ENCODE results near the gene ZNF687.
"Not testable (repeated sequence)": the region's sequence is repeated elsewhere in the genome, so short reads cannot be mapped to it uniquely, and the experiment has no call there.

The ZNF687 gene, protein sequence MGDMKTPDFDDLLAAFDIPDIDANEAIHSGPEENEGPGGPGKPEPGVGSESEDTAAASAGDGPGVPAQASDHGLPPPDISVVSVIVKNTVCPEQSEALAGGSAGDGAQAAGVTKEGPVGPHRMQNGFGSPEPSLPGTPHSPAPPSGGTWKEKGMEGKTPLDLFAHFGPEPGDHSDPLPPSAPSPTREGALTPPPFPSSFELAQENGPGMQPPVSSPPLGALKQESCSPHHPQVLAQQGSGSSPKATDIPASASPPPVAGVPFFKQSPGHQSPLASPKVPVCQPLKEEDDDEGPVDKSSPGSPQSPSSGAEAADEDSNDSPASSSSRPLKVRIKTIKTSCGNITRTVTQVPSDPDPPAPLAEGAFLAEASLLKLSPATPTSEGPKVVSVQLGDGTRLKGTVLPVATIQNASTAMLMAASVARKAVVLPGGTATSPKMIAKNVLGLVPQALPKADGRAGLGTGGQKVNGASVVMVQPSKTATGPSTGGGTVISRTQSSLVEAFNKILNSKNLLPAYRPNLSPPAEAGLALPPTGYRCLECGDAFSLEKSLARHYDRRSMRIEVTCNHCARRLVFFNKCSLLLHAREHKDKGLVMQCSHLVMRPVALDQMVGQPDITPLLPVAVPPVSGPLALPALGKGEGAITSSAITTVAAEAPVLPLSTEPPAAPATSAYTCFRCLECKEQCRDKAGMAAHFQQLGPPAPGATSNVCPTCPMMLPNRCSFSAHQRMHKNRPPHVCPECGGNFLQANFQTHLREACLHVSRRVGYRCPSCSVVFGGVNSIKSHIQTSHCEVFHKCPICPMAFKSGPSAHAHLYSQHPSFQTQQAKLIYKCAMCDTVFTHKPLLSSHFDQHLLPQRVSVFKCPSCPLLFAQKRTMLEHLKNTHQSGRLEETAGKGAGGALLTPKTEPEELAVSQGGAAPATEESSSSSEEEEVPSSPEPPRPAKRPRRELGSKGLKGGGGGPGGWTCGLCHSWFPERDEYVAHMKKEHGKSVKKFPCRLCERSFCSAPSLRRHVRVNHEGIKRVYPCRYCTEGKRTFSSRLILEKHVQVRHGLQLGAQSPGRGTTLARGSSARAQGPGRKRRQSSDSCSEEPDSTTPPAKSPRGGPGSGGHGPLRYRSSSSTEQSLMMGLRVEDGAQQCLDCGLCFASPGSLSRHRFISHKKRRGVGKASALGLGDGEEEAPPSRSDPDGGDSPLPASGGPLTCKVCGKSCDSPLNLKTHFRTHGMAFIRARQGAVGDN

DNA sequence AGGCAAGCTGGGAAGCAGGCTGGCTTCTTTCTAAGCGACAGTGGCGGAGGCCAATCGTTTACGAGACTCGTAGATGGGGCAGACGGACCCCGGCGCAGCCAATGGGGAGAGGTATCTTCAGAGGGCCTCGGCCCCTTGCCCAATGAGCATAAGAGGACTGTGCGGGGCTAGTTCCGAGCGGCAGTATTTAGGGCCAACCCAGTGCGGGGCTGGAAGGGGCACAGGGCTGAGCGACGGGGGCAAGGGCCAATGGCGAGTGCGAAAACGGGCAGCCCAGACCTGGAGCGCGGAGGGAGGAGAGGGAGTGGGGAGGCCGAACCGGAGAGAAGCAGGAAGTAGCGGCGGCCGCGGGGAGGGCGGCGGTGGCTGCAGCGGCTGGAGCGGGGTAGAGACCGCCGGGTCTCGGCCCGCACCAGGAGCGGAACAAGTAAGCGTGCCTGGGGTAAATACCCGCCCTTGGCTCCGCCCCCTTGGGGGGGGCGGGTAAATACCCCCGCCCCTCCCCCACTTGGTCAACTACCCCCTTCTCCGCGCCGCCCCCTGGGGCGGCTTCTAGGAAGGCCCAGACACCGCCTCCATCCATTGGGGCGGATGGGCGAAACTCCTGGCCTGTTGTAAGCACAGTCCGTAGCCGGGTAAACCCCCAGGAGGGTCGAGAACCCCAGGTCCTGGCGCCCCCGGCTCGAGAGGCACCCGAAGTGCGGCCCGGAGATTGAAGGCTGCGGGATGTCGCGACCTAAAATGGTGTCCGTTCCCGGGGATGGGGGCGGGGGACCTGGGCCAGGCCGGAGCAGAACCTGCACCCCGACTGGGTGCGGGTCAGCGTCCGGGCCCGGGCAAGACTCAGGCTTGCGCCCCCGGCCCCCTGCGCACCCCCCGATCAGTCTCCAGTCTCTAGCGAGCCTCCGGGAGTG lies at the start of gene ZNF687:
Gene ZNF687, plus strand, starts transcription at position 331 of the 914 bp plus-strand sequence. CDS start 3,993 bp downstream, outside the sequence.
- DNase-seq = peak; percentile 100

DNA sequence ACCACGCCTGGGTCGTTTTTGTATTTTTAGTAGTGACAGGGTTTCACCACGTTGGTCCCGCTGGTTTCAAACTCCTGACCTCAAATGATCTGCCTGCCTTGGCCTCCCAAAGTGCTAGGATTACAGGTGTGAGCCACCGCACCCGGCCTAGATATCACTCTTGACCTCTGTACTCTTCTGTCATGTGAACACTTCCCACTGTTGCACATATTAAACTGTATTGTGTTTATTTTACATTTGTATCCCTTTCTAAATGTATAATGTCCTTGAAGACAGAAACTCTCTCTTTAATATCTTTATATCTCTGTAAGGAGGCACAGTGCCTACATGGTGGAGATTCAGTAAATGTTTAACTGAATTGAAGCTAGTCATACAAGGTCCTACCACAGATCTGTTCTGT lies 46.9 kb upstream of the ZNF687 start:
- no peak for DNase-seq

DNA sequence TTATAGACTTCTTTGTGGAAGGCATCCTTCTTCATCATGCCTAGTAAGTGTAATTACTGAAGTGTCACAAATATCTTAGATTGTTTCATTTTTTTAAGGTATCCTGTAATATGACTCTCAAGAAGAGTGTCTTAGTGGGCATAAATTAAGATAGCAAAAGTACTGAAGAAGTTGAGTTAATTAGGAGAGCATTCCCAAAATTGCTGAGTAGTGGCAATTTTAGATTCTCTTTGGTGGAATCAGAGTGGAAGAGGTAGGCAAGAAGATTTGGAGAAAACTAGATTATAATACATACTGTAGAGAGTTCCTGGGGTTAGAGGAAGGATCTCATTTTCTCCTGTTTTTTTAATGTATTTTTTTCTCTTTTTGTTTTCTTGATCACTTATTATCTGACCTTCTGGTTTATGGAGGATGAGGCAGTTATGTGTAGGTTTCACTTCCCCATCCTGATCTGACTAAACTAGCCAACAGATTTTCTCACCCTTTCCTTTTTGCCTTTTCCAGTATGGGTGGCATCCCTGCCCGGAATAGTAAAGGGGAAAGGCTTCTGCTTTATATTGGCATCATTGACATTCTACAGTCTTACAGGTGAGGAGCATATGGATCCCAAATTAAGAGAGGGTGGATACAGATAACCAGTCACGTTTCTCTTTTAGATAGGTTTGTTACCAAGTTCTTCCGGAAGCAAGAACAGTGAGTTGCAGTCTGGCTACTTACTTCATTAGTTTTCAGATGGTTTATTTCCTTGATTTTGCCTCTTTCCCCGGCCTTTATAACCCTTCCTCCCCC lies 44.2 kb upstream of the ZNF687 start:
- DNase-seq = no peak

DNA sequence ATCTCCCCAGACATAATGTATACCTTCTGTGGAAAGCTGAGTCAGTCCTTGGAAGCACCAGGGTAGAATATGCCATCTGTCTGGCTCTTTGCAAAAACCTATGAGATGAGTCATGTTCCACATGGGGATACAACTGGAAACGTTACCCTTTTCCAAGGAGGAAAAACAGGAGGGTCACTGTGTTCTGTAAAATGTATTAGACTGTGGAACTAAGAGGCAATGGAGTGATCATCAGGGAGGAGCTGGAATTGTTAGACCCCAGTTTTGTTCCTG lies 43.7 kb upstream of the ZNF687 start:
- DNase-seq = peak; percentile 17

DNA sequence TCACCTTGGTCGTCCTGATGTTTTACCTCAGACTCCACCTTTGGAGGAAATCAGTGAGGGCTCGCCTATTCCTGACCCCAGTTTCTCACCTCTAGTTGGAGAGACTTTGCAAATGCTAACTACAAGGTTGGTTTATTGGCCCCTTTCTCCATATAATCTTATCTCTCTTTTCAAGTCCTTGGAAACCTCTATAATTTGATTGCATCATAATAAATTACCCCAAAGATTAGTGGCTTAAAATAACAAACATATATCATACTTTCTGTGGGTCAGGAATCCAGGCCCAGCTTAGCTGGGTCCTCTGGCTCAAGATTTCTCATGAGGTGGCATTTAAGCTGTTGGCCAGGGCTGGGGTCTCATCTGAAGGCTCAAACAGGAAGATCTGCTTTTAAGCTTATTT lies 39.7 kb upstream of the ZNF687 start:
- no peak for DNase-seq

DNA sequence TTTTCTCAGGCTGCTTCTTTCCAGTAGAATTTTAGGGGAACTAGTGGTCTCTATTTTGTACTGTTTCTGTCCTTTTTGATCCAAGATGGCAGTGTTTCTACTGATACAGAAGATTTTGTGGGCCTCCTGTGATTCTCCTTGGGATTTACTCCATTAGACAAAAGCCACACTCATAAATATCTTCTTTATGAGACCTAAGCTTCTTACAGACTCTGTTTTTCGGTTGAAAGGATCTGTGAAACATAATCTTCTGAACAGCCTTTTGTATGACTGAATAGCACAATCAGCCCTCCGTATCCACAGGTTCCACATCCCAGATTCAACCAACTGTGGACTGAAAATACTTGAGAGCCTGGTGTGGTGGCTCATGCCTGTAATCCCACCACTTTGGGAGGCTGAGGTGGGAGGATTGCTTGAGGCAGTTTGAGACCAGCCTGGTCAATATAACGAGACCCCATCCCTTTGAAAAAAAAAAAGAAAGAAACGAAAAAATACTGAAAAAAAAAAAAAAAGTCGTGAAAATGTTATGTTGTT lies 38.3 kb upstream of the ZNF687 start:
- DNase-seq = peak; percentile 64

DNA sequence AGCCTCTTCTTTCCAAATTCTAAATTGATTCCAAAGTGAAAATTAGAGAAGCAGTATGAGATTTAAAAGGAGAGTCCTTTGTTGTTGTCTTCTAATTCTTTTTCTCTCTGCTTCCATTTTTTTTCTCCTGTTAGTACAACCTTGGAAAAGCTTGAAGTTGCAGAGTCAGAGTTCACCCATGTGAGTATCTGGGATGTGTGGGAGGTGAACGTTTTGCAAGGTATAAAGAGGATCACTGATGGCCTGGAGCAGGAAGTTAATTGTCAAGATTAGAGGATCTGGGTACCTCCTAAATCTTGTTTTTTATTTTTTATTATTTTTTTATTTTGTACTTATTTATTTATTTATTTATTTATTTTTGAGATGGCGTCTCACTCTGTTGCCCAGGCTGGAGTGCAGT lies 35.3 kb upstream of the ZNF687 start:
- DNase-seq = no peak

DNA sequence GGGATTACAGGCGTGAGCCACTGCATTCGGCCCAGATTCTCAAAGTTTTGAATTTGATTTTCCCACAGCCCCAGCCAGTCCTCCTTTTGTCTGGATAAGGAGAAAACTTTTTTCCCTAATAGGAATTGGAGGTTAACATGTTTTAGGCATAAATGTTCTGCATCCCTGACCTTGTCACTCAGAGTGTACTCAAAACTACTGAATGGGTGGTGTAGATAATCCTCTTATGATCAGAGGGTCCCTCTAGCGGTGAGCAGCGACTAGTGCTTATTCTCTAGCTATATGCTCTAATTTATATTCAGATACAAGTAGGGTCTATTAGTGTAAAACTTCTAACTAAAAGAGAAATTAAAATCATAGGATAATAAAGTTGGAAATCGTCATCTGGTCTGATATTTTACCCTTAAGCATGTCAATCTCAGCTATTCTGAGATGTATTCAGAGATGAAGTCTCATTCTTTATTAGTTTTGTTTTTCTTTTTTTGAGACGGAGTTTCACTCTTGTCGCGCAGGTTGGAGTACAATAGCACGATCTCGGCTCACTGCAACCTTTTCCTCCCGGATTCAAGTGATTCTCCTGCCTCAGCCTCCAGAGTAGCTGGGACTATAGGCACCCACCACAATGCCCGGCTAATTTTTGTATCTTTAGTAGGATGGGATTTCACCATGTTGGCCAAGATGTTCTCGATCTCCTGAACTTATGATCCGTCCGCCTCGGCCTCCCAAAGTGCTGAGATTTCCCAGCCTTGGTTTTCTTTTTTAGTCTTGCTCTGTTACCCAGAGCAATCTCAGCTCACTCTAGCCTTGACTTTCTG lies 30.2 kb upstream of the ZNF687 start:
- DNase-seq = peak; percentile 95

DNA sequence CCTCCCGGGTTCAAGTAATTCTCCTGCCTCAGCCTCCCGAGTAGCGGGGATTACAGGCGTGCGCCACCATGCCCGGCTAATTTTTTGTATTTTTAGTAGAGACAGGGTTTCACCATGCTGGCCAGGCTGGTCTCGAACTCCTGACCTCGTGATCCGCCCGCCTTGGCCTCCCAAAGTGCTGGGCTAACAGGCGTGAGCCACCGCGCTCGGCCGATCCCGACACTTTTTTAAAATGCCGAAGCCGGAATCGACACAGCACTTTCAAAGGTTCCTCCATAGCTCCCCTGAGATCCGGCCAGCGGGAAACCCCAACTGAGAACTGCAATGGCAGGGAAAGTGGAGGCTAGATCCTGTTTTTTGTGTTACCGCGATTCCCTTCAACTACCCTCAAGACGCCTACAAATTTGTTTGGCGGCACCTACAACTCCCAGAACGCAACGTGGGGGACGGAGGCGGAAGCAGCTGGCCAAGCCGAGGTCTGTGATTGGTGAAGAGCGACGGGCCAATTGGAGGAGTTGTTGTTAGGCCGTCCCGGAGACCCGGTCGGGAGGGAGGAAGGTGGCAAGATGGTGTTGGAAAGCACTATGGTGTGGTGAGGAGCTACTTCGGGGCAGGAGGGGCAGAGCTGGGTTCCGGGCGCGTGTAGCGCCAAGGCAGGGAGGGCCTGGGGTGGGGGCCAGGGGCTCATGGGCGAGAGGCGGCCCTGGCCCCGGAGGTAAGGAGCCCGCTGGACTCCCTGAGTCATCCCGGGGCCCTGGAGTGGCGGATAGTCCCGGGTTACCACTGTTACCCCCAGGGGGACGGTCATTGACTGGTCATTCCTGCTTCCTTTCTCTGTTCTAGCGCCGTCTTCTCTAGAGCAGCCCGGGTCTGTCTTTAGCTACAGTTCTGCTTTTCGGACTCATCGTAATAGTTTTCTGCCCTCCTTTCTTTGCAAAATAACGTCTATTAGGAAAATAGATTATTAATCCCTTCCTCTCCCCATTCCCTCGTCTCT lies 27.6 kb upstream of the ZNF687 start, which contains the start of gene PSMD4:
Gene PSMD4, plus strand, starts transcription at position 518 of the 997 bp plus-strand sequence. Its CDS starts 49 bp downstream, at position 567.
- peak; percentile 99 for DNase-seq

DNA sequence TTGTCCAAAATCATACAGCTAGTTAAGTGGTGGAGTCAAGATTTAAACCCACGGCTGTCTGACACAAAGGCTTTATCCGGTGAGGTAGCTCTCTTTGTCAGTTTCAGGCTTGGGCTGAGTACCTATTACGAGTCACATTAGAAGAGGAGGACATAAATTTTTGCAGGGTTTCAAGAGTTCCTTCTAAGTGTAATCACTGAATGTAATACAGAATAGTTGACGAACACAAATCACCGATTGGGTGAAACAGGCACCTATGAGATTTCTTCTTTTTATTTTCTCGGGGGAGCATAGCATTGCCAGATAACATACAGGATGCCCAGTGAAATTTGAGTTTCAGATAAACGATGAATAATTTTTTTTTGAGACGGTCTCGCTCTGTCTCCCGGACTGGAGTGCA lies 26.7 kb upstream of the ZNF687 start:
- DNase-seq = no peak

DNA sequence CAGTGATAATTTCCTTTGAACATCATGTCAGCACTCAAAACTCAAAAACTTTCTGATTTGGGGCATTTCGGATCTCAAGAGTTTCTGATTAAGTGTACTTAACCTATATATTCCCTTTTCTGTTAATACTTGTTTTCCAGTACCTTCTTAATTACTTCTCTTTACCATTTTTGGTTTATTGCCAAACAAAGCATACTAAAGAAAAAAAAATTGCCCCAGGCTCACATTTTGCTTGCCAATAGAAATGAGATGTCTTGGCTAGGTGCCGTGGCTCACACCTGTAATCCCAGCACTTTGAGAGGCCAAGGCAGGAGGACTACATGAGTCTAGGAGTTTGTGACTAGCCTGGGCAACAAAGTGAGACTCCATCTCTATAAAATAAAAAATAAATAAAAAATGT lies 22.7 kb upstream of the ZNF687 start:
- DNase-seq = no peak

DNA sequence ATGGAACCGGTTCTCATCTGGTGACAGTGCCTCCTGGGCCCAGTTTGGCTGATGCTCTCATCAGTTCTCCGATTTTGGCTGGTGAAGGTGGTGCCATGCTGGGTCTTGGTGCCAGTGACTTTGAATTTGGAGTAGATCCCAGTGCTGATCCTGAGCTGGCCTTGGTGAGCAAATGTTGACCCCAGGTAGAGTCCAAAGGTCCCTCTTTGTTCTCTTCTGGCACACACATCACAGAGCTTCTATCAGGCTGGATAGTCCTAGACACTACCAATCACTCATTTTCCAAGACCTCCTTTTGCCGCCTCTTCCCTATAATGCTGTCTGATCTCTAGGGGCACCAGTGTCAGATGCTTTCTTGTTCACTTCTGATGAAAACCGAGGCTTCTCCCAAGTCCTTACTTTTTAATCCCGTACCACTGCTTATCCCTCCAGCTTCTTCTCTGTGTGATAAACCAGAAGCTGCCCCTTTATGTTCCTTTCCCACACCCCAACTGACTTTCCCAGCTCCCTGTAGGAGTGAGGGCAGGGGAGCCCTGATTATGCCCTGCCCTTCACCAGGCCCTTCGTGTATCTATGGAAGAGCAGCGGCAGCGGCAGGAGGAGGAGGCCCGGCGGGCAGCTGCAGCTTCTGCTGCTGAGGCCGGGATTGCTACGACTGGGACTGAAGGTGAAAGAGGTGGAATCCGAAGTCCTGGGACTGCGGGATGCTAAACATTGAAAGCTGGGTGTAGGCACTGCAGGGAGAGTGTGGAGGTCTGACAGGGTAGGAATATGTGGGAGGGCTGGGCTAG lies 16.5 kb upstream of the ZNF687 start:
- DNase-seq = no peak

DNA sequence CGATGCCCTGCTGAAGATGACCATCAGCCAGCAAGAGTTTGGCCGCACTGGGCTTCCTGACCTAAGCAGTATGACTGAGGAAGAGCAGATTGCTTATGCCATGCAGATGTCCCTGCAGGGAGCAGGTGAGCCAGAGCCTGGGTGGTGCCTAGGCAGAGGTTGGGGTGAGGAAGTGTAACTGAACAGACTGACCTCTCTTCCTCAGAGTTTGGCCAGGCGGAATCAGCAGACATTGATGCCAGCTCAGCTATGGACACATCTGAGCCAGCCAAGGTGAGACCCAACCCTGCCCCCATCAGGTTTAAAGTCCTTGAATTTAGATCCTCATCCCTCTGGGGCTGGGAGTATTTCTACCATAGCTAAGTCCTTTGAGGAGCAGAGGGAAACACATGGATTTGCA lies 15.8 kb upstream of the ZNF687 start:
- DNase-seq = no peak

DNA sequence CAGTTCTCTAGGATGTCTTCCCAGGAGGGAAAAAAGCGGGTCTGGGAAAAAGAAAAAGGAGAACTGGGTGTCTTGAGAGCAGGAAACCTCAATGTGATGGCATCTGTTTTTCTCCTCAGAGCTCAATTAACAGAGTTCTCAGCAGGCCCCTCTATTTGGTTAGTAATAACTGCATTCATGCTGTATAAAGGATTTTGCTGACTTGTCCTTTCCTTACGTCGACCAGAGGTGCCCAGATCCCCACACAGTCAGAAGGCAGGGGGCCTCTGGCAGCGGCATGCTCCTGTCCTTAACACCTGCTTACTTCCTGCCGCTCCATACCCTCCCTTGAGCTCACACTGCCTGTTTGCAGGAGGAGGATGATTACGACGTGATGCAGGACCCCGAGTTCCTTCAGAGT lies 15.3 kb upstream of the ZNF687 start:
- no peak for DNase-seq

DNA sequence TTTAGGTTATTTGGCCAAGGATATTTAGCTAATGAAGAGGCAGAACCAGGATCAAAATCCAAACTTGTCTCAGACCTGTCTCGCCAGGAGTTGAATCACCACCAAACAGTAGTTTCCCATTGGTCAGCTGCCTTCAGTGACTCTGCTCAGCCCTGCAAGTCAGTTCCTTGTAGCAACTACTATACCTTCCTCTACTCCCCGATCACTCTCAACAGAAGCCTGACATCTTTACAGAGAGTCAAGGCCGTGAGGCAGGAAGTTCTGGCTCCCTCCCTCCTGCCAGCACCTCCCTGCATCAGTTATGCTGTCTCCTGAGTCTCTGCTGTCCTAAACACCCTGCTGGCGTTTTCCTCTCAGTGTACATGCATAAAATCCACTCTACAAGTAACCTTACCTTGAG lies 14.3 kb upstream of the ZNF687 start:
- no peak for DNase-seq

DNA sequence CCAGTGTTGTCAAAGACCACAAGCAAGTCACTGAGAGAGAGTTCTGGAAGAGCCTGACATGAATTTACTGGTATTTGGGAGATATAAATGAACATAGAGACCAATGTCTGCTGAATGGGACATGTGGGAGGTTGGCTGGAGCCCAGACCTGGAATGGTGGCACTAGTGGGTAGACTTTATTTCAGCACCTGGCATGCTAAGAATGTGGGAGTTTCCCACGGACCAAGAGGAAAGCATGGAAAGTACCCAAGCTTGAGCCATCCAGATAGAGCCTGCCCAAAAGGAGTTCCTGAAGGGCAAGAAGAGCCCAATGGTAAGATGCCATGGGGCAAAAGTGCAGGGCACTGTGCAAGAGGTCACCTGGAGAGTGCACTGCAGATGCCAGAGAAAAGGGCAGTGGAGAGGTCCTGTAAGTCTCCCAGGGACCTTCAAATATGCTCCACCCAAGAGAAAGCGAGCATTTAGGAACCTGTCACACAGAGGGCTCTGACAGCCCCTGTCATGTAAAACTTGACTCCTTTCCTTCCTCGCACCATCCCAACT lies 8.1 kb upstream of the ZNF687 start:
- no peak for DNase-seq

DNA sequence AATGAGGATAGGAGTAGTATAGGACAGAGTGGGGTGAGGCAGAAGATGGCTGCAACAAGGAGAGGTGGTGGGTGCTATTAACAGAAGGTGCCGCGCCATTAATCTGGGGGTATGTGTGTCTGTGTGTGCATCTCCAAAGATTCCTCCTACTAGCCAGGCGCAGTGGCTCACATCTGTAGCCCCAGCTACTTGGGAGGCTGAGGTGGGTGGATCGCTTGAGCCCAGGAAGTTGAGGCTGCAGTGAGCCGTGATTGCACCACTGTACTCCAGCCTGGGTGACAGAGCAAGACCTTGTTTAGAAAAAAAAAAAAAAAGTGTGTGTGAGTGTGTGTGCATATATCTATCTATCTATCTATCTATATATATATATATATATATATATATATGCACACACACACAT lies 6.8 kb upstream of the ZNF687 start:
- not testable (repeated sequence) for DNase-seq

DNA sequence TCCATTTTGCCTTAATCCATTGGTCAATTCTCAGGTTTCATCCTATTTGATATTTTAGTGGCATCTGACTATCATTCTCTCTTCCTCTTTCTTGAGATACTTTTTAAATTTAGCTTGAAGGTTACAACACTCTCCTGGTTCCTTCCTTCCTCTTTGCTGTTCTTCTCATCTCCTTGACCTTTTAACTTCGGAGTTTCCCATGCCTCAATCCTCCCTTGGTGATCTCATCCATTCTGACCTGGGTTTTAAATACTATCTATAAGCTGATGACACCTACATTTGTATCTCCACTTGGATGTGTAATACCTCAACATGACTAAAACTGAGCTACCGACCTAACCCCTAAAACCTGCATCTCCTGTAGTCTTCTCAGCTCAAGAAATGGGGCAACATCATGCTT lies 4.8 kb upstream of the ZNF687 start:
- DNase-seq = no peak

Measured in NCI-H82 (cell line).